ENCODE data around the gene TFAP2A. TPM values are rescaled to one million over a fixed set of nuclear protein-coding genes. Genes with fewer than 3 reads are reported as not detected.

Gene TFAP2A
- total RNA-seq, 2 donors from 2014 or later, result 0.78 TPM; not detected in 1

DNA sequence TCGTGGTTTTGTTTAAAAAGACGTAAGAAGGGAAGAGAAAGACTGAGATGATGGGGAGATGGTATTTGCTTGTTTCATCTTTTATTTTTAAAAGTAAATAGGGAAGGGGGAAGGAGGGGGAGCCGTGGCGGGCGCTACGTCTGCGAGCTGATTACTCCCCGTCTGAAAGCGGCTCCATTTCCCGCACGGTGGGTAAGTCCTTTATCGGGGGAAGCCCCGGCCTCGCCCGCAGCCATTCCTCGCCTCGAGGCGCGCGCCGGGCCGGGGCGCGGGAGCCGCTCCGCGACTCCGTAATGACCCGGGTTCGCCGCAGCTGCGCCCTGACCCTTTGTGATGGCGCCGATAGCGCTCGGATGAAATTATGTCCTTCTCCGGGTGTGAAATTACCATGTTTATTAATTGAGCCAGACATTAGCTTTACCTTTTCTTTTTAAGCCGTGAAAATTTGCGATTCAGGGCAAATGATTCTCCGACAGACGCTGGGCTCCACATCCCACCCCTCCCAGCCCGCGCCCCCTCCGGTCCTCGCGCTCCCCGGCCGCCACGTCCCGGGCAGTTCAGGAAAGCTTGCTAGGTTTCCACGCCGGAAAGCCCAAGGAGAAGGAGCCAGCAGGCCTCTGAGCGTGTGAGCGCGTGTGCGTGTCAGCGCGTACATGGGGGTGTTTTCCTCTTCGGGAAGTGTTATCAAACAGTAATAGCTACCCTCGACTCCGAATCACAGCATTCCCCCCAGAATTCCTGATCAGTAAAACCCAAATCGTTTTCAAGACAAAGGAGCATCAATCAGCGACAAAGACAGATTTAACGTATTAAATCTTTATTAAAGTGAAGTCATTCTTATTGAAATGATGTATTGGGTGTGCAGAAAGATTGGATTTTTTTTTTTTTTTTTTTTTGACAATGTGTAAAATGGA, 30.0 kb downstream of the TFAP2A start:
- H3K27ac ChIP-seq, result no peak overlapping the region
- H3K36me3 ChIP-seq, result no peaks in the 10 kb centered on the region
- H3K4me3 ChIP-seq, result no peak overlapping the region
- no peaks in the 10 kb centered on the region for H3K9me3 ChIP-seq
- no peak for DNase-seq (ENCODE audit: low spot score)
- peaks cover 0 to 12% of the 10 kb centered on the region in 2 donors for H3K4me1 ChIP-seq (ENCODE audit: control insufficient read depth in 1 of 2, low read depth in 2 of 2)
- H3K27me3 ChIP-seq (replicated peaks; ENCODE audit: insufficient read depth), result peaks cover 46% of the 10 kb centered on the region
- no peak for TF ChIP-seq CTCF (IDR thresholded peaks at IDR 0.05)
- no peak for ATAC-seq (ENCODE audit: insufficient number of reproducible peaks, low FRiP score, low read depth)

DNA sequence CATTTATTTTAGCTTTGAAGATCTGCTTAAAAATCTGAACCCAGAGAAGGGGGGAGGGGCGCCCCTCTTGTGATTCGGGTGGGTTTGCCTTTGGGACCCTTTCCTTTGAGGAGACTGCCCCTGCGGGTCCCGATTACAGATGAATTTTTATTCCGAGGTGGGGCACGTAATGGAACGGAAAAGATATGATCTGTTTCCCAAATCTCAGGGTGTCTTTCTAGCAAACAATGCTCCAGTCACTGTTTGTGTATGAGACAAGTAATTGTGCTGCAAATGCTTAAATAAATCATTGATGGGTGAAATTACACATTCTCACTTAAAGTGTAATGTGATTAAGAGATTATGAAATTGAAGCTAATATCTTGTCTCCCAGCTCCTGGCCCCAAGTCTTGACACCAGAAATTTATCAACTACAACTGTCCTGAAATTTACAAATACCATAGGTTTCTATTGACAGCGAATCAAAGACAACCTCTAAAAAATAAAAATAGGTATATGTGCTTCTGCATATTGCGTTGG, 30.7 kb downstream of the TFAP2A start:
- ATAC-seq (ENCODE audit: insufficient number of reproducible peaks, low FRiP score, low read depth) (no peak), DNase-seq (ENCODE audit: low spot score) (no peak)
- Histone ChIP-seq H3K4me3 (peak overlapping the region; percentile 12), H3K36me3 (no peaks in the 10 kb centered on the region), H3K27me3 (replicated peaks; ENCODE audit: insufficient read depth) (peaks cover 40% of the 10 kb centered on the region), H3K27ac (no peak overlapping the region), H3K9me3 (no peaks in the 10 kb centered on the region), H3K4me1 (ENCODE audit: control insufficient read depth in 1 of 2, low read depth in 2 of 2) (peaks cover 0 to 12% of the 10 kb centered on the region in 2 donors)
- TF ChIP-seq CTCF (IDR thresholded peaks at IDR 0.05), result no peak

- Histone ChIP-seq H3K4me1 (ENCODE audit: control insufficient read depth in 1 of 2, low read depth in 2 of 2) (peaks cover 0 to 12% of the 10 kb centered on the region in 2 donors), H3K36me3 (no peaks in the 10 kb centered on the region), H3K27ac (no peak overlapping the region), H3K9me3 (no peaks in the 10 kb centered on the region), H3K27me3 (replicated peaks; ENCODE audit: insufficient read depth) (peaks cover 38% of the 10 kb centered on the region), H3K4me3 (peak overlapping the region; percentile 12)
- no peak for ATAC-seq (ENCODE audit: insufficient number of reproducible peaks, low FRiP score, low read depth)
- no peak for DNase-seq (ENCODE audit: low spot score)
- TF ChIP-seq CTCF (IDR thresholded peaks at IDR 0.05), result no peak
Observed at GRCh38 chr6:10383331-10384090, 31.4 kb downstream of the TFAP2A start.

GRCh38 chr6:10382728-10383330, 32.0 kb downstream of the TFAP2A start:
- H3K4me3 ChIP-seq, result peak overlapping the region; percentile 12
- H3K27ac ChIP-seq, result no peak overlapping the region
- ATAC-seq (ENCODE audit: insufficient number of reproducible peaks, low FRiP score, low read depth) (no peak), DNase-seq (ENCODE audit: low spot score) (no peak)
- H3K36me3 ChIP-seq, result no peaks in the 10 kb centered on the region
- H3K27me3 ChIP-seq (replicated peaks; ENCODE audit: insufficient read depth), result peaks cover 34% of the 10 kb centered on the region
- no peaks in the 10 kb centered on the region for H3K9me3 ChIP-seq
- TF ChIP-seq CTCF (IDR thresholded peaks at IDR 0.05), result no peak
- H3K4me1 ChIP-seq (ENCODE audit: control insufficient read depth in 1 of 2, low read depth in 2 of 2), result peaks cover 0 to 12% of the 10 kb centered on the region in 2 donors

All from thoracic aorta (tissue), 2 donors.